T-helper 9 cell (primary cell): Measurements from ENCODE around the gene LRRC56.

Experiments used
- DNase-seq: peaks from one replicate; pipeline ENCODE4 v3.0.0-alpha.2; 2020

The LRRC56 gene

DNA sequence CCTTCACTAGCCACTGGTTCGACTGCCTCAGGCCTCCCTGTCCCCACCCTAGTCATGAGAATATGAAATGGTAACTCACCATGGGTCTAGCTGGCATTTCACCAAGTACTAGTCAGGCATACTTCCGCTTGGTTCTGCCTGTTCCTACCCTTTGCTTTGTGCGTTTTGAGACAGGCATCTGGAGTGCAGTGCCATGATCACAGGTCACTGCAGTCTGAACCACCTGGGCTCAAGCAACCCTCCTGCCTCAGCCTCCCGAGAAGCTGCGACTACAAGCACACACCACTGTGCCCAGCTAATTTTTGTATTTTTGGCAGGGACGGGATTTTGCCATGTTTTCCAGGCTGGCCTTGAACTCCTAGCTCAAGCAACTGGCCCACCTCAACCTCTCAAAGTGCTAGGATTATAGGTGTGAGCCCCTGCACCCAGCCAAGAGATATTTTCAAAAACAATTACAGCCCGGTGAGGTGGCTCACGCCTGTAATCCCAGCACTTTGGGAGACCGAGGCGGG is 16.1 kb upstream of the LRRC56 start:
- no peak for DNase-seq

DNA sequence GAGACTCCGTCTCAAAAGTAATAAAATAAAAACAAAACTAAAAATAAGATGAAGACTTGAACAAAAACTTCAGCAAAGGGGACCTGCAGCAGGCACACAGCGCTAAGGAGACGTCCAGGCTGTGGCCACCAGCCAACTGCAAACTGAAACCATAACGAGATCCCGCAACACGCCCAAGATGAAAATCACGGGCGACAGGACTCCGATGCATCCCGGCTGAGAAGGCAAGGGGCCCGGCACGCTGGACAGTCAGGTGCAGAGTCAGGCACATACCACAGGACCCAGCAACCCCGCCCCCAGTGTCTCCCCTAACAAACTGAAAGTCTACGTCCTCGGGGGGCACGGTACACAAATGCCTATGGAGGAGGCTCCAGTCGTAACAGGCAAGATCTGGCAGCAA is 11.1 kb upstream of the LRRC56 start:
- no peak for DNase-seq

DNA sequence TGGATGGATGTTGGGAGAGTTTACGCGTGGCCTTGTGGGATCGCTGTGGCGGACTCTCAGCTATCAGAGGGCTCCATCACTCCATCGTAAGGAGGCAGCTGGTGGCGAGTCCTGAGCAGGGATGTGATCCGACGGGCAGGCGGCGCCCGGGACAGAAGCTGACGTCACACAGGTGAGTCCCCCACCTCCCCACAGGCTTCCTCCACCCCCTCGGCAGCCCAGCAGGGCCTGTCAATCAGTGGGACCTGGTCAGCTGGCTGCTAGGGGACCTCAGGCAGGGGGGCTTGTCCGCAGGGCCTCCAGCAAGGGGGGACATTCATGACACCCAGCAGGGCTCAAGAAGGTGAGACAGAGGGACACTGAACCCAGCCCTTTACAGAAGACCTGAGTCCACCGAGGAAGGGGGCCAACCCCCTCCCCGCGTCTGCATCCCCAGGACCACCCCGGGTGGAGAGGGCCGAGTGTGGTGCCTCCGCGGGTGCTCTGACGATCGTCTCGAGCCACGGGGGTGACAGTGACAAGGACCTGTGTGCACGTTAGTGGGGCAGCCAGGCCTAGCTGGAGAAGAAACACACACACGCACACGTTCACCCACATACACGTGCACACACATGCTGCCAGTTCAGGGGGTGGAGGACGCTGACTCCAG is 9.0 kb upstream of the LRRC56 start:
- DNase-seq: no peak

DNA sequence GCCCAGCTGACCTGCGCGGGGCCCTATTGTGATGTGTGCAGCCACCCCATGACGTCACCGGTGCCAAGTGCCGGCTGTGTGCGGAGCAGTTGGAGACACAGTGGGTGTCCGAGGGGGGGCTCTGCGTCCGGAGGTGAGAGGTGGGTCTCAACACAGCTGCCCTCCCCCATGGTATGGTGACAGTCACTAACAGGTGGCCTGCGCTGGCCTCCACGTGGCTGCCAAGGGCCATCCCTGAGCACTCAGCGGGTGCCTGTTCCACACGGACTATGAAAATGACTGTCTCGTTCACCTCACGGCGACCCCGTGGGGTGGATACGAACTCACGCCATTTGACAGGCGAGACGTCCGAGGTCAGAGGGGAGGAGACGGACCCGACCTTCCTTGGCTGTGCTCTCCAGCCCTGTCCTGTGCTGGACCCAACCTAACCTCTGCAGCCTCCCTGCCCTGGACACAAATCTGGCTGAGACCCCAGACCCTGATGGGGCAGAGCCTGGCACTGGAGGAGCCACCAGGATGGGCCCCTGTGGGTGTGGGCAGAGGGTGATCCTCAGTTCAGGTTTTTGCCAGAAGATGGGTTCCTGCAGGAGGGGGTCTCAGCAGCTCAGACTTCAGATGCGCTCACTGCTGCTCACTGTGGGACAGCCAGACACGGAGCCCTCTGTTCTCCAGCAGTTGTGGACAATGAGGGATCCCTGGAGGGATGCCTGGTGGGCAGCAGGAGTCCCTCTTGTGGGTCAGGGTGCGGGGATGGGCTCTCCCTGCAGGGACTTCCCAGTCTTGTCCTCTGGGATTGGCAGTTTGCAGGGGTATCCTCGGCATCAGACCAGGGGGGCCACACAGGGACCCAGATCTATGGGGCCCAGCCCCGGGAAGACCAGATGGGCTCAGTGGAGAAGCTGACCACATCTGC is 8.3 kb upstream of the LRRC56 start:
- DNase-seq: no peak

DNA sequence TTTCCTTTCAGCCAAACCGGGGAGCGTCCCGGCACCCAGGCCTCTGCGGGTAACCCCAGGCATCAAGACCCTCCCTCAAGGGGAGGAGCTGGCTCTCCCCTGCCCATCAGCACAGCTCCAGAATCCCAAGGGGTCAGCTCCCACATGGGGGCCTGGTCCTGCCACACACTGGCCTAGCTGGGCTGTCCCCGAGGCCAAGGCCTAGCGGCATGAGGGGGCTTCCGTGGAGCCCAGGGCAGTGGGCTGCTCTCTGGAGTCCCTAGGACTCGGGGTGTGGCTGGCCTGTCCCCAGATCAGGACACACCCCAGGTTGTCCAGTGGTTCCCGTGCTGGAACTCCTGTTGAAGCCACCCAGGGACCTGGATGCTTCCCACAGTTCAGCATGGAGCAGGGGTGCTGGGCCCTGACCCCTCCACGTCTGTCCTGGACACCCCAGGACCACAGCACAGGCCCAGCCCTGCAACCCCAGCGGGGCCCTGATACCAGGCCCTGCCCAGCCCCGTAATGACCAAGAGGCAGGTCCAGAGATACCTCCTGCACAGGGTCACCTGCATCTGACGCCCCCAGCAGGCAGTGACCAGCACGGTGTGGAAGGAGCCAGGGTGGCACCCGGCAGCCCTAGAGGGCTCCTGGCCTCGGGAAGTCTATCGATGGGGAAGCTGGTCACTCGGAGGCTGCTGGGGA is 7.5 kb upstream of the LRRC56 start:
- no peak for DNase-seq

DNA sequence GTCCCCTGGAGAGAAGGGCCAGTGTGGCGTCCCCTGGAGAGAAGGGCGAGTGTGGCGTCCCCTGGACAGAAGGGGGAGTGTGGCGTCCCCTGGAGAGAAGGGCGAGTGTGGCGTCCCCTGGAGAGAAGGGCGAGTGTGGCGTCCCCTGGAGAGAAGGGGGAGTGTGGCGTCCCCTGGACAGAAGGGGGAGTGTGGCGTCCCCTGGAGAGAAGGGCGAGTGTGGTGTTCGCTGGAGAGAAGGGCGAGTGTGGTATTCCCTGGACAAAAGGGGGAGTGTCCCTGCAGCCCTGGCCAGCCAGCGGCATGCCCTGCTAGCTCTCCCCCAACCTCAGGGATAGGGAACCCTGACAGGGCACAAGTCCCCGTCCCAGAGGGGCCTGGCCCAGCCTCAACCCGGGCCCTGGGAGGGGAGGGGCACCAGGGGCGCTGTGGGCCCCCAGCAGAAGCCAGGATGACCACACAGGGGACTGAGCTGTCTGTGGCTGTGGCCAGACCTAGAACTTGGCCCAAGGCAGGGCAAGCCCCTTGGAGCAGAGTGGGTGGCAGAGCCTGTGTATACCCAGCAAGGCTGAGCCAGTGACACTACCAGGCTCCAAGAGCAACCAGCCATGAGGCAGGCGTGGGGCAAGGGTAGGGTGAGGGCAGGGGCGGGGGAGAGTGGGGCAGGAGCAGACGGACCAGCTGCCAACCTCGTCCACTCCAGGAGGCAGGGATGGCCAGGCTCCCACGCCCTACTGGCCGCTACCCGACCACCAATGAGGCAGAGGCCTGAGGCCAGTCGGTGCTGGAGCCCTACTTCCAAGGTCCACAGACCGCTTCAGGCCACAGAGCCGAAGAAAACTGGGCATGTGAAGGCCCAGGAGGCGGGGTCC is 6.1 kb upstream of the LRRC56 start:
- no peak for DNase-seq

DNA sequence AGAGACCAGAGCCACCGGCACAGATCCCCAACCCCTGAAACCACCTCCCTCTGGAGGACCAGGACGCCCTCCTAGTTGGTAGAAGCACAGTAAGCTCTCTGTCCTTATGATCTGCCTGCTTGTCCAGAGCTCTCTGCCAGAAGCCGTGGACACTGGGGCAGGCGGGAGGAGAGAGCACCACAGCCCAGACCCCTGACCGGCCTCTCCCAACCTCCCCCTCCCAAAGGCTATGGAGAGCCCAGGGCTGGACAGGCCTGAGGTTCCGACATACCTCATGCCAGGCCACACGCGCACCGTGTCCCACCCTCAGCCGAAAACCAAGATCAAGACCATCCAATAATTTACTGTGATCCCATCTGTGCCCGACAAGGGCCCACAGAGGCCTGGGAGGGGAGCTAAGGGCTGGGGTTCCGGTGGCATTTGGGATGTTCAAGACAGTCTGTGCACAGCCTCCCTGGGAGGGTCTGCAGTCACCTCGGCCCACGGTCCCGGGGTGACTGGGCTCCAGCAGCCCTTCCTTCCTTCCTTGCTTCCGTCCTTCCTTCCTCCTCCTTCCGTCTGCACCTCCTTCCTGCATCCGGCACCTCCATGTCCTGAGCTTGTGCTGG is 5.3 kb upstream of the LRRC56 start:
- DNase-seq: no peak

DNA sequence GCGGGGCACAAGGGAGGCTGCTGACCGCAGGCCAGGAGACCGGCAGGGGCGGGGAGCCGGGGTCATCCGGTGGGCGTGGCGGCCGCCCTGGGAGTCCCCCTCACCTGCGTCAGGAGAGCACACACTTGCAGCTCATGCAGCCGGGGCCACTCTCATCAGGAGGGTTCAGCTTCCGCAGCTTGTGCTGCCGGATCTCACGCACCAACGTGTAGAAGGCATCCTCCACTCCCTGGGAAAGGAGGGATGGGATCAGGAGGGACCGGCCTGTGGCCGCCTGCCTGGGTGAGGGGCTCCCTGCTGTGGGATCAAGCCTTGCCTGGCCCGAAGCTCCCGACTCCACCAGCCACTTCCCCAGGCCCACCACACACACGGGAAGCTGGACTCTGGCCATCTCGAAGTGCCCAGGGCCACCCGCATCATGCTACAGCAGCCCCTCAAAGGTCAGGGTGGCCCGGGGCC is 4.8 kb upstream of the LRRC56 start:
- no peak for DNase-seq

DNA sequence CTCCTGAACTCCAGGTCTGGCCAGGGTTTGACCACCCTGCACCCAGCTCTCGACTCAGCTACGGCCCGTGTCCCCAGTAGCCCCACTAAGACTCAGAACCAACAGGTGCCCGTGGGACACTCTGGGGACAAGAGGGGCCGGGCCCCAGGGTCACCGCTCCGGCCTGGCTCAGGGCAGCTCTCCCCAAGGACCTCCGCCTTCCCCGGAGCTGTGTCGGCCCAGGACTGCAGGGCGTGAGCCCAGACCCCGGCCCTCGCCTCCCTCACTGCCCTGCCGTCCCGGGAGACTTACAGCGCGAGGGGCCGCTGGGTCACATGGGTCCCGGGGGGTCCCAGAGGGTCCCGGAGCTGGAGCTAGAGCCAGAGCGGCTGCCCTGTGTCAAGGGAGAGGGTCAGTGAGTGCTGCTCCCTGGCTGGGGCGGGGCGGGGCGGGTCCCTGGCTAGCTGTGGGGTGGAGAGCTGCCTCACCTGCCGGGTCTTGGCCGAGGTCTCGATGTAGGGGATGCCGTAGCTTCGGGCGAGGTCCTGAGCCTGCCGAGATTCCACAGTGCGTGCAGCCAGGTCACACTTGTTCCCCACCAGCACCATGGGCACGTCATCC is 4.2 kb upstream of the LRRC56 start:
- no peak for DNase-seq

DNA sequence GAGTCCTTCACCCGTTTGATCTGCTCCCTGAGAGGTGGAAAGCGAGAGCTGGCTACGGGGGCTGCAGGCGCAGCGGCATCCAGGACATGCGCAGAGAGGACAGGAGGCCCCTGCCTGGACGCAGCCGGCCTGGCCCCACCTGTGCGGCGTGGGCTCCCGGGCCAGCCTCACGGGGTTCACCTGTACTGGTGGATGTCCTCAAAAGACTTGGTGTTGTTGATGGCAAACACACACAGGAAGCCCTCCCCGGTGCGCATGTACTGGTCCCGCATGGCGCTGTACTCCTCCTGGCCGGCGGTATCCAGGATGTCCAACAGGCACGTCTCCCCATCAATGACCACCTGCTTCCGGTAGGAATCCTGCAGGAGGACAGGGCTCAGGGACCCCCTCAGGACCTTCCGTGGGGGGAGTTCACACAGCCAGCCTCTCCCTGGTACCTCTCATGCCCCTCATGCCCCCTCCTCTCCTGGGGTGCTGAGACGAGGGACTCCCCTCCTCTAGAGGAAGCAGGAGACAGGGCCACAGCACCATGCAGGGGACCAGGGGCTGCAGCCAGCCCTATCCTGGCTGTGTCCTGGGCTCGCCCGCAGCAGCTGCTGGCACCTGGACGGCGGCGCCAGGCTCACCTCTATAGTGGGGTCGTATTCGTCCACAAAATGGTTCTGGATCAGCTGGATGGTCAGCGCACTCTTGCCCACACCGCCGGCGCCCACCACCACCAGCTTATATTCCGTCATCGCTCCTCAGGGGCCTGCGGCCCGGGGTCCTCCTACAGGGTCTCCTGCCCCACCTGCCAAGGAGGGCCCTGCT is 3.5 kb upstream of the LRRC56 start:
- DNase-seq: no peak

DNA sequence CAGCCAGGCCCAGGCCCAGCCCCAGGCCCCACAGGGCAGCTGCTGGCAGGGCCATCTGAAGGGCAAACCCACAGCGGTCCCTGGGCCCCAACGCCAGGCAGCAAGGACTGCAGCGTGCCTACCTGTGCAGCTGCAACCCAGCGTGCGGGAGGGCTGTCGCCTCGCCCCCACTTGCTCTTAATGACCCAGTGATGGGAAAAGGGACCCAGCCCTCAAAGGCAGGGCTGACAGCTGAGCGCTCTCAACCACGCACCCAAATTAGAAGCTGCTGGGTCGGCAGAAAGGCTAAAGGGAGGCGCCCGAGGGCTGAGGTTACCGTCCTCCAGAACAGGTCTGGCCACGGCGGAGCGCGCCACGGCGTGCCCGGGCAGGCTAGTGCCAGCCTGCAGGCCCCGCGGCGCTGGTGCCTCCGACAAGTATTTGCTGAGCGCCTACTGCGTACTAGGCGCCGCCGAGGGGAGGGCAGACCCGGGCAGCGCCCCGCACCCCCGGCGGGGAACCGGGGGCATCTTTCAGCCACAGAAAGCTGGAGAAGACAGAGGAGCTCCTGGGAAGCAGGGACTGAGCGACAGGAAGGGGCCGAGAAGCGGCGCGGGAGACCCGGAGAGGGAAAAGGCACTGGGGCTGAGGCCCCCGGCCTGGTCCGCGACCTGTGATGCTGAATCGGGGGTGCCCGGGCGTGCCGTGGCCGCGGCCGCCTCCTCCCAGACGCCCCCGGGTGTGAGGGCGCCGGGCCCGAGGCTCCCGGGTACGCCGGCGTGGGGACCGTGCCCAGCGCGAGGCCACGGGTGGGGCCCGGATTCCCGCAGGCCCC is 2.7 kb upstream of the LRRC56 start:
- no peak for DNase-seq

DNA sequence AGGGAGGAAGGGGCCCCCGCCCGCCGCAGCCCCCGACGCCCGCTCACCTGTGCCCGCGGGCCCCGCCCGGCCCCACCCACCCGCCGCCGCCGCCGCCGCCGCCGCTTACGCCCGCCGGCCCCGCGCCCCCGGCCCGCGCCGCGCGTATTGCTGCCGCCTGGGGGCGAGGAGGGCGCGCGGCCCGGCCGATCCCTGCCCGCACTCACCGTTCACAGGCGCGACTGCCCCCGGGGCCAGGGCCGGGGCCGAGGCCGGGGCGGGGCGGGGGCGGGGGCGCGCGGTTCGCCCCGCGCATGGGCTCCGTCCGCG is 2.2 kb upstream of the LRRC56 start:
- DNase-seq: no peak

DNA sequence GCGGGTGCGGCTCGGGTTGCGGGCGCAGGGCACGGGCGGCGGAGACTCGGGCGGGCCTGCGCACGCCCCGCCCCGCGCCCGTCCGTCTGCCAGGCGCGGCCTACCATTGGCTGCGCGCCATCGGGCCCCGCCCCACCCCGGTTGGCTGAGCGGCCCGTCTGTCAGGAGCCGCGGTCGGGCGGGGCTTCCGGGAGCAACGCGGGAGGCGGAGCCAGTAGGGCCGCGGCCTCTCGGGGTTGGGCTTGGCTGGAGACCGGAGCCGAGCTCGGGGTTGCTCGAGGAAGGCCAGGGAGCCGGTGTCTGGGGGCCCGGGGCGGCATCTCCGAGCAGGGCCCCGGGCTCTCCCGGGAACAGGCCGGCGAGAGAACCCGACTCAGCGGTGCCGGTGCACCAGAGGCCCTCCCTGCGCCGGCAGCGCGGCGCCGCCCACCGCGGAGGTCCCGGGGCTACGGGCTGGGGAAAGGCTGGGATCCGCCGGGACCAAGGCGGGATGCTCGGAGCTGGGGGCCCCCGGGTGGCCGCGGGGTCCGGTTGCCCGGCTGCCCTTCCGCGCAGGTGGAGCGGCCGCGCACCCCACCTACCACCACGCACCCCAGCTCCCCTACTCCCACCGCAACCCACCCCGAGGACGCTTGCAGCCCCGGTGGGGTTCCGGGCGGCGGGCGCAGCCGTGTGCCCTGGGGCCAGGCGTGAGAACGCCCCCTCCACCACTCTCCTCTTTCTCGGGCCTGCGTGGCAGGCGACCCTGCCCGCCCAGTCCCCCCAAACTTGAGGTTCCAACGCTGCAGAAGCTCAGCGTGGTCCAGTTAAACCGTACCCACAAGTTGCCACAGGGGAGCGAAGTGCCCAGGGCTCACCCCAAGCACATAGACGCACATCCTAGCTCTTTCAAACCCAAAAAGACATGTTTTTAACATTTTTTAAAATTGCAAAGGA is 1.5 kb upstream of the LRRC56 start, which contains the start of gene HRAS:
Gene HRAS, minus strand, starts transcription at position 58 of the 936 bp plus-strand sequence.
- DNase-seq: peak; percentile 95

DNA sequence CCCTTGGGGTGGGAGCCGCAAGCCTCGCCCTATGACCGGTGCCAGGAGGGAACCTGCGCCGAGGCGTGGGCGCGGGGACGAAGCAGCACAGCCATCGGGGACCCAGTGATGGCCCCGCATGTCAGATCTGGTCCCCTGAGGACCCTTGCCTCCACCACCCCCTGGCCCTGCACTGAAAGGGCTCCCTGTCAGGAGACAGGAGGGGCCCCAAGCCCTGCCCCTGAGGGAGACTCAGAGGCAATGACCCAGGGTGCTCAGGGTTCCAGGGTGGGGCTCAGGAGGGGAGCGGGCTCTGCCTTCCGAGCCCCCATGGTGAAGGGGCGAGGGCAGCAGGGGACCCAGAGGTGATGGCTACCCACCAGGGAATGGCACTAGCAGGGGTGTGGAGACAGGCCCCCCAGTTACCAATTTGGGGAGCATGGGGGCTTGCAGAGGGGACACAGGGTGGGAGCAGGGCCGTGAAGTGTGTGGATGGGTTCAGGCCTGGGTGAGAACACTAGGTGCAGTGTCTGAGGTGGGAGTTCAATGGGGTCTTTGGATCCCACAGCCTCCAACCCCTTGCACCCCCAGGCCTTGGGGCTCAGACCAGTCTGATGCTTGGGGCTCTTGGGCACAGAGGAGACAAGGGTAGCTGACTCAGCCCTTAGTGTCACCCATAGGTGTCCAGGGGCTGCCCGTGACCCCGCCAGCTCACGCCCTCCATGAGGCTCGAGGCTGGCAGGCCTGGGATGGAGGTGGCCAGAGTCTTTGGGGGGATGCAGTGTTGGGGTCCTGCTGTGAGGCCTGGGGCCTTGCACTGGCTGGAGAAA is 499 bp downstream of the LRRC56 start:
- no peak for DNase-seq

DNA sequence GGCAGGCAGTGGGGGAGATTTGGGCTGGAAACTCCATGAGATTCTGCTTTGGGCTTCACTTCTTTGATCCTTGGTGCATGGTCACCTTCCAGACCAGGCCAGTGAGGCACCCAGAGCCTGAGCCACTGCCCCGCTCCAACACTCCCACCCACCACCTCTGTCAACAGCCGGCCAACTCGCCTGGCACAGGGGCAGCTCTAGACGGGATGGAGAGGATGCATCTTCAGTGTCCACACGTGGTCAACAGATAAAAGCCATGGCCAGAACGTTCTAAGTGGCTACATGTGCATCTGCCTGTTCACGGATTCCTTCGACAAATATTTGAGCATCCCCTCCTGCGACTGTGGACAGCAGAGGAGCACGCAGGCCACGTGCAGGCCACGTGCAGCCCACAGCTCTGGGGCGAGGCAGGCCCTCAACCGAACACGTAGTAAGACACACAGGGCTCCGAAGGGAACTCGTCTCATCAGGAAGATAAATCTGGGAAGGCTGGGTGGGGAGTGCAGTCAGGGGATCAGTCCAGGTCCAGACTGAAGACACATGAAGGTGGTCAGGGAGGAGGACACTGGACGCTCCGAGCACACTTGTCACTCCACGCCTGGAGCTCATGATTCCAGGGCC is 1.2 kb downstream of the LRRC56 start:
- DNase-seq: no peak

DNA sequence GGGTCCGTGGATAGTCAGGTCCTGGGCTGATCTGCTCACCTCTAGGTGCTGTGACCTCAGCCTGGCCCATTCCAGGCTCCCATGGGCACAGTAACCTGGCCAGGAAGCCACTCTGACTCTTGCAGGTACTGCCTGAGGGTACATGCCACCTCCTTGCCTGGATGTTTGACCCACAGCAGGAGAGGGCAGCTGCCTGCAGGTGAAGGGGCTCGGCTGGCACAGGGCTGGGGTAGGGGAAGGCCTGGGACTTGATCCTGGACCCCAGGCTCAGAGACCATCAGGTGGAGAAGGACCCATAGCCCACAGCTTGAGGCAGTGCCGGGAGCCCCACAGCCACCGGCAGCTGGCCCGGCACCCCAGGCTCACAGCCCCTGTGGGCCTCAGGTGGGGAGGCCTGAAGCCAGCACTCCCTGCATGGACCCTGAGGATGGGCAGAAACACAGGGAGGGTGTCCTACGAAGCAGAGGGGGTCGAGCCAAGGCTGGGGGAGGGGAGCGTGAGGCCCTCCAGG is 2.7 kb downstream of the LRRC56 start:
- no peak for DNase-seq
